Pancreas (tissue), 10 donors: Measurements from ENCODE around the gene PRTG. TPM values are rescaled to one million over a fixed set of nuclear protein-coding genes. Genes with fewer than 3 reads are reported as not detected.
"Not testable (repeated sequence)": the region's sequence is repeated elsewhere in the genome, so short reads cannot be mapped to it uniquely, and the experiment has no call there.

Experiments used
- ATAC-seq, 4 donors: fragments of 200-7000 bp; cut with Tn5 transposase; one replicate each; pipeline versions ENCODE4 v1.8.0 to v1.9.1; 2020; ENCODE audit warnings: mild to moderate bottlenecking in 4 of 4, moderate library complexity in 4 of 4
- DNase-seq, 6 donors: peaks; one replicate each; pipeline ENCODE4 v3.0.0-alpha.2; 2020
- FAIRE-seq: peaks from 2 replicates; lab custom pipeline; 2012; peaks lifted over from hg19 to GRCh38; lab: Jason Lieb, UNC
- H3K27ac ChIP-seq, 4 donors: fragments of 200-600 bp; sonication (generic); 1 replicate in 3 of 4; 2 replicates in 1 of 4; pipeline versions ENCODE4 v1.5.0 to v1.8.0; 2020
- H3K27me3 ChIP-seq, 4 donors: fragments of 200-600 bp; one replicate each; pipeline ENCODE4 v1.8.0; 2021
- H3K36me3 ChIP-seq, 3 donors: fragments of 200-600 bp; sonication (generic) in 1 of 3; one replicate each; pipeline versions ENCODE4 v1.5.0 to v1.8.0; 2020 to 2021
- H3K4me1 ChIP-seq, 3 donors: fragments of 200-600 bp; one replicate each; pipeline ENCODE4 v1.8.0; 2021
- H3K4me3 ChIP-seq, 4 donors: fragments of 200-600 bp; sonication (generic) in 2 of 4; one replicate each; pipeline versions ENCODE4 v1.5.0 to v1.8.0; 2020 to 2021
- H3K9me3 ChIP-seq, 4 donors: fragments of 200-600 bp; one replicate each; pipeline ENCODE4 v1.8.0; 2021
- WGBS, 2 donors: extraction: QIAGEN DNeasy Blood & Tissue Kit; methylation state at CpG; one replicate each; pipeline ENCODE4 v1.1.7; 2013; 5-methylcytosine and 5-hydroxymethylcytosine counted together
- intact Hi-C, 3 donors: fragments of 100-400 bp; cut with DNase I; formaldehyde crosslinking; loops; one replicate each; pipeline versions ENCODE4 v1.11.1 to v1.14.2; 2022
- polyA plus RNA-seq, 2 donors: library from polyadenylated mRNA; stranded (reverse); fragments of 200-250 nt; gene quantifications; one replicate each; pipeline ENCODE4 v1.2.3, GENCODE V29; 2013
- total RNA-seq, 6 donors: library from RNA; stranded (reverse); fragmentation: NEBNext Ultra II Directional in 4 of 6; extraction: Animal tissue kit (Norgen Biotek cat#: 25700) in 4 of 6; gene quantifications; one replicate each; pipeline versions ENCODE4 v1.2.1 to v1.2.4, GENCODE V29; 2021 to 2023
- TF ChIP-seq, protein P1 (sequence below), 4 donors: fragments of 200-600 bp; sonication (generic) in 3 of 4; IDR thresholded peaks; one replicate each; pipeline versions ENCODE4 v1.5.0 to v1.8.0; 2021; ENCODE audit warnings: antibody characterized with exemption in 4 of 4
- donor health status: healthy with polysubstance abuse.
- donor health status: DM: no; HTN: no; CAD: no; lungs with moderate emphysema.
- donor health status: DM: no; HTN: no; CAD: no.
- donor health status: control.
- donor health status: control.
- donor health status: Bipolar disorder and iron deficiency.
- donor health status: DM: yes; HTN: yes; CAD: no.
- donor health status: DM: no; HTN: no; CAD: no.
- donor health status: DM: no; HTN: no; CAD: no.
- donor health status: DM: yes; HTN: yes; CAD: no.

The PRTG gene
- total and polyA plus RNA-seq, 8 donors = 0.05 to 0.35 (median 0.22) TPM

DNA sequence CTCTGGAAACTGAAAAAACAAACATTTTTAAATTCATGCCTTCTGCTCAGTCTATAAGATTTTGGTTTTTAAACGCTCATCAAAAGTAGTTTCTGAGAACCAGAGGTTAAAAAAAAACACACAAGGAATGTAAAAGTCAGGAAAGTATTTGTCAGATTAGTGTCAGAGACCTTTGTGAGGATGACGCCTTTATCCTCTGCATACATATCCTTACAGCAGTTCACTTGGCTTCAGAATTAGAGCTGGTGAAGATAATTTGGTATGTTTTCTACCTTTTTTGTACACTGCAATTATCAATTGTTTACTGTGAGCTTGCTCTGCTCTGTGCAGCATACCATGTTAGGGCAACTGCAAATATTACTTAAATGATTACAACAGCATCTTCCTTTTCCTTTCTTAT is 8.3 kb downstream of the PRTG start:
- Histone ChIP-seq H3K9me3 (no peaks in the 10 kb centered on the region), H3K36me3 (no peaks in the 10 kb centered on the region), H3K27ac (no peak overlapping the region), H3K27me3 (peaks cover 0 to 8% (median 0%) of the 10 kb centered on the region in 4 donors), H3K4me1 (no peaks in the 10 kb centered on the region), H3K4me3 (no peak overlapping the region)
- ATAC-seq (no peak), FAIRE-seq (no peak), DNase-seq (no peak)
- TF ChIP-seq, protein P1, sequence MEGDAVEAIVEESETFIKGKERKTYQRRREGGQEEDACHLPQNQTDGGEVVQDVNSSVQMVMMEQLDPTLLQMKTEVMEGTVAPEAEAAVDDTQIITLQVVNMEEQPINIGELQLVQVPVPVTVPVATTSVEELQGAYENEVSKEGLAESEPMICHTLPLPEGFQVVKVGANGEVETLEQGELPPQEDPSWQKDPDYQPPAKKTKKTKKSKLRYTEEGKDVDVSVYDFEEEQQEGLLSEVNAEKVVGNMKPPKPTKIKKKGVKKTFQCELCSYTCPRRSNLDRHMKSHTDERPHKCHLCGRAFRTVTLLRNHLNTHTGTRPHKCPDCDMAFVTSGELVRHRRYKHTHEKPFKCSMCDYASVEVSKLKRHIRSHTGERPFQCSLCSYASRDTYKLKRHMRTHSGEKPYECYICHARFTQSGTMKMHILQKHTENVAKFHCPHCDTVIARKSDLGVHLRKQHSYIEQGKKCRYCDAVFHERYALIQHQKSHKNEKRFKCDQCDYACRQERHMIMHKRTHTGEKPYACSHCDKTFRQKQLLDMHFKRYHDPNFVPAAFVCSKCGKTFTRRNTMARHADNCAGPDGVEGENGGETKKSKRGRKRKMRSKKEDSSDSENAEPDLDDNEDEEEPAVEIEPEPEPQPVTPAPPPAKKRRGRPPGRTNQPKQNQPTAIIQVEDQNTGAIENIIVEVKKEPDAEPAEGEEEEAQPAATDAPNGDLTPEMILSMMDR (IDR thresholded peaks at IDR 0.05) = no peak
- 55 to 74% methylated on average over 2 of the region's 2 CpGs for WGBS, 2 donors
- intact Hi-C loops = no loop called here

DNA sequence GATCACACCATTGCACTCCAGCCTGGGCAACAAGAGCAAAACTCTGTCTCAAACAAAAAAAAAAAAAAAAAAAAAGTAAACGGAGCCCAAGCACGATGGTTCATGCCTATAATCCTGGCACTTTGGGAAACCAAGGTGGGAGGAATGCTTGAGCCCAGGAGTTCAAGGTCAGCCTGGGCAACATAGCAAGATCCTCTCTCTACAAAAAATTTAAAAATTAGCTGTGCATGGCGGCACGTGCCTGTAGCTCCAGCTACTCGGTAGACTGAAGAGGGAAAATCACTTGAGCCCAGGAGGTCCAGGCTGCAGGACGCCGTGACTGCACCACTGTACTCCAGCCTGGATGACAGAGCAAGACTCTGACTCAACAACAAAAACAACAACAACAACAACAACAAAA is 9.5 kb downstream of the PRTG start:
- H3K9me3 ChIP-seq, H3K27me3 ChIP-seq, DNase-seq, H3K4me3 ChIP-seq, FAIRE-seq, H3K36me3 ChIP-seq, ATAC-seq, H3K27ac ChIP-seq, intact Hi-C loops, H3K4me1 ChIP-seq: not testable (repeated sequence)
- 89 to 90% methylated on average over 7 of the region's 7 CpGs for WGBS, 2 donors

DNA sequence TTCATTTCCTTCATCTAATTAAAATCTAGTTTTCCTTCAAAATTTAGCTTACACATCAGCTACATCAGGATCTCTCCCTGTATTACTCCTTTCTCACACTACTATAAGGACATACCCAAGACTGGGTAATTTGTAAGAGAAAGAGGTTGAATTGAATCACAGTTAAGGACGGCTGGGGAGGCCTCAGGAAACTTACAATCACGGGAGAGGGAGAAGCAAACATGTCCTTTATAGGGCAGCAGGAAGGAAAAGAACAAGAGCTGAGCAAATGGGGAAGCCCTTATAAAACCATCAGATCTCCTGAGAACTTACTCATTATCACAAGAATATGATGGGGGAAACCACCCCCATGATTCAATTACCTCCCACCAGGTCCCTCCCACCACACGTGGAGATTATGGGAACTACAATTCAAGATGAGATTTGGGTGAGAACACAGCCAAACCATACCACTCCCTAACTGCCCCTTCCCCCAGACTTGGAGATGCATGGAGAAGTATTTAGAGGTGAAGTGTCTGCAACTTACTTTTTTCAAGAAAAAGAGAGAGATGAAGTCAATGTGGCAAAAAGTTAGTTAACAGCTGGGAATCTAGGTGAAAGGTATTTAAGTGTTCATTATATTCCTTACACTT is 21.3 kb downstream of the PRTG start:
- DNase-seq (no peak), FAIRE-seq (no peak), ATAC-seq (no peak)
- Histone ChIP-seq H3K9me3 (no peaks in the 10 kb centered on the region), H3K4me3 (no peak overlapping the region), H3K27ac (no peak overlapping the region), H3K27me3 (peaks cover 0 to 9% (median 0%) of the 10 kb centered on the region in 4 donors), H3K4me1 (no peaks in the 10 kb centered on the region), H3K36me3 (no peaks in the 10 kb centered on the region)
- intact Hi-C loops = no loop called here
- WGBS, 2 donors = 27 to 28% methylated on average over 3 of the region's 3 CpGs
- TF ChIP-seq, protein P1 (IDR thresholded peaks at IDR 0.05) = no peak

DNA sequence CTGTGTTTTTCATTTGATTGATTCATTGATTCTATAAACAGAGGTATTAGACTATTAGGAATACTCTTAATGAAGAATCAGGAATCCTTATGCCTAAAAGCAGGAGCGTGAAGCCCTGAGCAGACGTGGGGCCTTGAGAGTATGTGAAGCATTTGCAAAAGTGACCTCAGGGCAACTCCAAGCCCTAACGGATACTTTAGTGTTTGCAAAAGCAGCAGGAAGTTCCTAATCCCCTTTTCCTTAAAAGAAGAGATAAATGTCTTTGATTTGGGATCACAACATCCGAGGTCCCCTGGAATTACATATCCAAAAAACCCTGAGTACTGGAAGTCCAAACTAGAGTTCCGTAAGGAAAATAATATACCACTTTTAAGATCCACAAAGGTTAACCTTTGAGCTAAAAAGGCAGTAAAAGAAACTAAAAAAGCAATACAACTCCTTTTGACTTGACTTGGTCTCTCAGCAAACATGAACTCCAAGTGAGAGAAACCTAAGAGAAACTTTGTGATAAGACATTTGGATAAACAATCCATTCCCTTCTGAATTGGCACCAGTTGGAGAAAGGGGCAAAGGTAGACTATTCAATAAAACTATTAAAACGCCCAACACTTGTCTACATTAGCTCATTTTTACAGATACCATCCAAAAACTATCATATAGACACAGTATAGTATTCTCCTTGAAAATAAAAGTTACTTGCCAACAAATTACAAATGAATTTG is 27.4 kb downstream of the PRTG start:
- Histone ChIP-seq H3K36me3 (no peaks in the 10 kb centered on the region), H3K27me3 (no peaks in the 10 kb centered on the region), H3K27ac (no peak overlapping the region), H3K4me3 (no peak overlapping the region), H3K9me3 (no peaks in the 10 kb centered on the region), H3K4me1 (no peaks in the 10 kb centered on the region)
- no peak for ATAC-seq
- FAIRE-seq = no peak
- intact Hi-C loops = no loop called here
- TF ChIP-seq, protein P1 (IDR thresholded peaks at IDR 0.05) = no peak
- DNase-seq = no peak
- 57 to 65% methylated on average over 6 of the region's 6 CpGs for WGBS, 2 donors

DNA sequence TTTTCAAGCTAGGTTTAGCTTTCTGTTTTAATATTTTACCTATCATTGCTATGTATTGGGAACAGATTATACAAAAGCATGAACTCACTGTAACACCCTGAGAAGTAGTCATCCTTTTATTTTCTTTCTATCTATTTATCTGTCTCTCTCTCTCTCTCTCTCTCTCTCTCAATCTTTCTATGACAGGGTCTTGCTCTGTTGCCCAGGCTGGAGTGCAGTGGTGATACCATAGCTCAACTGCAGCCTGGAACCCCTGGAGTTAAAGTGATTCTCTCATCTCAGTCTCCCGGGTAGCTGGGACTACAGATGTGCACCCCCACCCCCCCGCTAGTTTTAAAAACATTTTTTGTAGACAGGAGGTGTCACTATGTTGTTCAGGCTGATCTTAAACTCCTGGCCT is 28.9 kb downstream of the PRTG start:
- FAIRE-seq = no peak
- no peak overlapping the region for H3K27ac ChIP-seq
- no peaks in the 10 kb centered on the region for H3K4me1 ChIP-seq
- no peaks in the 10 kb centered on the region for H3K36me3 ChIP-seq
- no peaks in the 10 kb centered on the region for H3K9me3 ChIP-seq
- intact Hi-C loops = no loop called here
- H3K4me3 ChIP-seq = no peak overlapping the region
- no peak for ATAC-seq
- WGBS, 2 donors = 28 to 48% methylated on average over 2 of the region's 2 CpGs
- TF ChIP-seq, protein P1 (IDR thresholded peaks at IDR 0.05) = no peak
- no peak for DNase-seq
- no peaks in the 10 kb centered on the region for H3K27me3 ChIP-seq
